Adrenal gland (tissue), 12 donors: ENCODE results near the gene MARCHF7. TPM values are rescaled to one million over a fixed set of nuclear protein-coding genes. Genes with fewer than 3 reads are reported as not detected.
"Not testable (repeated sequence)": the region's sequence is repeated elsewhere in the genome, so short reads cannot be mapped to it uniquely, and the experiment has no call there.

Experiments
- DNase-seq, 7 donors: peaks; one replicate each; pipeline ENCODE4 v3.0.0-alpha.2; 2019 to 2020
- H3K27ac ChIP-seq, 5 donors: fragments of 200-600 bp; sonication (generic) in 4 of 5; 1 replicate in 3 of 5; 2 replicates in 2 of 5; pipeline versions ENCODE4 v1.5.1 to v1.8.0; 2016 to 2020; ENCODE audit warnings: mild to moderate bottlenecking in 1 of 5
- H3K27me3 ChIP-seq: fragments of 200-600 bp; 2 replicates; pipeline ENCODE4 v1.8.0; 2021
- H3K36me3 ChIP-seq, 2 donors: fragments of 200-600 bp; replicated peaks in 1 of 2; 1 replicate in 1 of 2; 2 replicates in 1 of 2; pipeline versions ENCODE4 v1.5.1 to v1.8.0; 2018 to 2022
- H3K4me1 ChIP-seq, 2 donors: fragments of 200-600 bp; replicated peaks in 1 of 2; 1 replicate in 1 of 2; 2 replicates in 1 of 2; pipeline versions ENCODE4 v1.5.1 to v1.8.0; 2018 to 2021
- H3K4me3 ChIP-seq, 4 donors: fragments of 200-600 bp; sonication (generic) in 3 of 4; one replicate each; pipeline ENCODE4 v1.5.1; 2016 to 2018
- H3K9me3 ChIP-seq, 3 donors: fragments of 200-600 bp; sonication (generic) in 1 of 3; replicated peaks in 1 of 3; 1 replicate in 2 of 3; 2 replicates in 1 of 3; pipeline versions ENCODE4 v1.5.1 to v1.8.0; 2016 to 2021
- POLR2A ChIP-seq, 2 donors: fragments of 450-650 bp; IDR thresholded peaks; one replicate each; pipeline ENCODE4 v1.6.1; 2017; ENCODE audit warnings: antibody characterized with exemption in 2 of 2, mild to moderate bottlenecking in 2 of 2, moderate library complexity in 1 of 2
- WGBS, 4 donors: extraction: QIAGEN DNeasy Blood & Tissue Kit in 2 of 4; methylation state at CpG; one replicate each; pipeline versions ENCODE4 v1.1.5 to v1.1.7; 2013 to 2017; 5-methylcytosine and 5-hydroxymethylcytosine counted together
- intact Hi-C, 2 donors: fragments of 100-400 bp; cut with DNase I; formaldehyde crosslinking; loops; one replicate each; pipeline versions ENCODE4 v1.14.1 to v1.15.0; 2022 to 2023
- polyA plus RNA-seq, 3 donors: library from polyadenylated mRNA; stranded (reverse); fragments of 200-250 nt in 2 of 3; fragments of 350-450 nt in 1 of 3; fragmentation: Illumina TruSeq in 1 of 3; extraction: RNeasy Lipid Tissue Mini Kit (QIAGEN cat#74804) in 1 of 3; gene quantifications; one replicate each; pipeline ENCODE4 v1.2.3, GENCODE V29; 2013 to 2014
- total RNA-seq, 9 donors: library from RNA; depleted of rRNA in 4 of 9; stranded (reverse); fragments of >200 nt in 4 of 9; fragments of 120-200 nt in 1 of 9; fragmentation: NEBNext Ultra II Directional in 1 of 9; extraction: Animal tissue kit (Norgen Biotek cat#: 25700) in 1 of 9; gene quantifications; one replicate each; pipeline versions ENCODE4 v1.1.0 to v1.2.4, GENCODE V29; 2013 to 2023
- TF ChIP-seq, protein P1 (sequence below), 6 experiments: fragments of 450-650 bp in 4 of 6; fragments of 200-600 bp in 2 of 6; sonication (generic) in 1 of 6; IDR thresholded peaks; 1 replicate in 5 of 6; 2 replicates in 1 of 6; pipeline versions ENCODE4 v1.5.1 to v1.8.0; 2016 to 2021; ENCODE audit warnings: antibody characterized with exemption in 6 of 6, mild to moderate bottlenecking in 2 of 6, moderate library complexity in 1 of 6
- donor health status: healthy with polysubstance abuse.
- donor health status: Bipolar disorder and iron deficiency.
- donor health status: DM: yes; HTN: yes; CAD: no.
- donor health status: DM: no; HTN: no; CAD: no.
- donor health status: DM: no; HTN: no; CAD: no.
- donor health status: DM: yes; HTN: yes; CAD: no.

The MARCHF7 gene
- total and polyA plus RNA-seq, 12 donors = 15.6 to 109 (median 64.3) TPM

GRCh38 chr2:159713631-159714246, 1.4 kb downstream of the MARCHF7 start:
- Histone ChIP-seq H3K27ac (peak overlapping the region; percentile 96 to 100 (median 98)), H3K36me3 (peaks cover 0 to 8% of the 10 kb centered on the region in 2 donors), H3K4me1 (peaks cover 36 to 57% of the 10 kb centered on the region in 2 donors), H3K4me3 (peak overlapping the region in 3 of 4 donors; percentile 43 to 90 (median 72)), H3K9me3 (no peaks in the 10 kb centered on the region), H3K27me3 (no peaks in the 10 kb centered on the region)
- intact Hi-C loops = loop anchor here in 1 of 2 donors (5.0 kb wide), 1 partner anchor 101 kb away; no protein-coding TSS in a partner anchor
- TF ChIP-seq POLR2A (IDR thresholded peaks at IDR 0.05) = no peak
- TF ChIP-seq, protein P1, sequence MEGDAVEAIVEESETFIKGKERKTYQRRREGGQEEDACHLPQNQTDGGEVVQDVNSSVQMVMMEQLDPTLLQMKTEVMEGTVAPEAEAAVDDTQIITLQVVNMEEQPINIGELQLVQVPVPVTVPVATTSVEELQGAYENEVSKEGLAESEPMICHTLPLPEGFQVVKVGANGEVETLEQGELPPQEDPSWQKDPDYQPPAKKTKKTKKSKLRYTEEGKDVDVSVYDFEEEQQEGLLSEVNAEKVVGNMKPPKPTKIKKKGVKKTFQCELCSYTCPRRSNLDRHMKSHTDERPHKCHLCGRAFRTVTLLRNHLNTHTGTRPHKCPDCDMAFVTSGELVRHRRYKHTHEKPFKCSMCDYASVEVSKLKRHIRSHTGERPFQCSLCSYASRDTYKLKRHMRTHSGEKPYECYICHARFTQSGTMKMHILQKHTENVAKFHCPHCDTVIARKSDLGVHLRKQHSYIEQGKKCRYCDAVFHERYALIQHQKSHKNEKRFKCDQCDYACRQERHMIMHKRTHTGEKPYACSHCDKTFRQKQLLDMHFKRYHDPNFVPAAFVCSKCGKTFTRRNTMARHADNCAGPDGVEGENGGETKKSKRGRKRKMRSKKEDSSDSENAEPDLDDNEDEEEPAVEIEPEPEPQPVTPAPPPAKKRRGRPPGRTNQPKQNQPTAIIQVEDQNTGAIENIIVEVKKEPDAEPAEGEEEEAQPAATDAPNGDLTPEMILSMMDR (IDR thresholded peaks at IDR 0.05) = no peak
- 34 to 44% (median 37%) methylated on average over 5 of the region's 5 CpGs for WGBS, 4 donors
- no peak for DNase-seq

- Histone ChIP-seq H3K4me3 (peak overlapping the region in 1 of 4 donors; percentile 72), H3K4me1 (peaks cover 36 to 57% of the 10 kb centered on the region in 2 donors), H3K36me3 (peaks cover 0 to 8% of the 10 kb centered on the region in 2 donors), H3K27me3 (no peaks in the 10 kb centered on the region), H3K27ac (peak overlapping the region in 3 of 5 donors; percentile 27 to 100 (median 98)), H3K9me3 (no peaks in the 10 kb centered on the region)
- TF ChIP-seq POLR2A (IDR thresholded peaks at IDR 0.05) = no peak
- TF ChIP-seq, protein P1 (IDR thresholded peaks at IDR 0.05) = no peak
- WGBS, 4 donors = 63 to 78% (median 73%) methylated on average over 8 of the region's 8 CpGs
- intact Hi-C loops = loop anchor here in 1 of 2 donors (5.0 kb wide), 1 partner anchor 102 kb away; no protein-coding TSS in a partner anchor
- no peak for DNase-seq
Observed at GRCh38 chr2:159714247-159714930, 2.1 kb downstream of the MARCHF7 start.

- peaks cover 36 to 57% of the 10 kb centered on the region in 2 donors for H3K4me1 ChIP-seq
- H3K9me3 ChIP-seq = no peaks in the 10 kb centered on the region
- no peak overlapping the region for H3K27ac ChIP-seq
- intact Hi-C loops = no loop called here
- 92 to 94% (median 93%) methylated on average over 4 of the region's 4 CpGs for WGBS, 4 donors
- peaks cover 0 to 8% of the 10 kb centered on the region in 2 donors for H3K36me3 ChIP-seq
- H3K27me3 ChIP-seq = no peaks in the 10 kb centered on the region
- no peak overlapping the region for H3K4me3 ChIP-seq
- no peak for DNase-seq
- no peak for TF ChIP-seq POLR2A (IDR thresholded peaks at IDR 0.05)
- TF ChIP-seq, protein P1 (IDR thresholded peaks at IDR 0.05) = no peak
Observed at GRCh38 chr2:159715451-159715850, 3.1 kb downstream of the MARCHF7 start.

DNA sequence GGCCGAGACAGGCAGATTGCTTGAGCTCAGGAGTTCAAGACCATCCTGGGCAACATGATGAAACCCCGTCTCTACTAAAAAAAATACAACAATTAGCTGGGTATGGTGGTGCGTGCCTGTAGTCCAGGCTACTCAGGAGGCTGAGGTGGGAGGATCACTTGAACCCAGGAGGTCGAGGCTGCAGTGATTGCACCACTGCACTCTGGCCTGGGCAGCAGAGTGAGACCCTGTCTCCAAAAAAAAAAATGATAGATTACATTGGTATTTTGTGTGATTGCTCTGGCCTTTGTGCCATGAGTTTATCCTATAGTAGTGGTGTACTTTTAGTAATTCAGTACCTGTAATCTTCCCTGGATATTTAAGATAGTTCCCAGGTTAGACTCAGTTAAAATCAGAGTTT, 4.1 kb downstream of the MARCHF7 start:
- H3K4me3 ChIP-seq, H3K9me3 ChIP-seq, H3K27ac ChIP-seq, H3K27me3 ChIP-seq, intact Hi-C loops, DNase-seq, H3K36me3 ChIP-seq: not testable (repeated sequence)
- 95 to 99% (median 96%) methylated on average over 4 of the region's 4 CpGs for WGBS, 4 donors
- peaks cover 33 to 50% of the 10 kb centered on the region in 2 donors for H3K4me1 ChIP-seq
